HG03196 (cell line): Measurements from ENCODE around the gene ADAP1.
A peak's percentile ranks its signal among the peaks of the same experiment; 100 is the strongest.
"Not testable (repeated sequence)": the region's sequence is repeated elsewhere in the genome, so short reads cannot be mapped to it uniquely, and the experiment has no call there.

ENCODE experiments used
- ATAC-seq: cut with Tn5 transposase; IDR thresholded peaks from one replicate; pipeline ENCODE4 v1.9.1; 2021; ENCODE audit not compliant: unreplicated experiment

Gene ADAP1

GRCh38 chr7:883055-884021 lies 71.1 kb downstream of the ADAP1 start:
- ATAC-seq = no peak

GRCh38 chr7:882336-883035 lies 72.0 kb downstream of the ADAP1 start:
- ATAC-seq = no peak

- ATAC-seq = no peak
Observed at GRCh38 chr7:881441-882234, 72.8 kb downstream of the ADAP1 start.

GRCh38 chr7:880450-880849 lies 74.0 kb downstream of the ADAP1 start:
- ATAC-seq = no peak

- no peak for ATAC-seq
Observed at GRCh38 chr7:879706-880105, 74.8 kb downstream of the ADAP1 start.

- no peak for ATAC-seq
Observed at GRCh38 chr7:879093-879492, 75.4 kb downstream of the ADAP1 start.

GRCh38 chr7:877312-878232 lies 76.9 kb downstream of the ADAP1 start:
- ATAC-seq = no peak

GRCh38 chr7:876972-877311 lies 77.5 kb downstream of the ADAP1 start:
- ATAC-seq = no peak

- ATAC-seq = peak; percentile 70
Observed at GRCh38 chr7:876077-876971, 78.2 kb downstream of the ADAP1 start, which contains the start of gene GET4. TSS of gene GET4 (plus strand) at chr7:876554. CDS start at chr7:876646, 92 bp downstream.

- ATAC-seq = no peak
Observed at GRCh38 chr7:875476-876076, 78.9 kb downstream of the ADAP1 start.

GRCh38 chr7:875051-875450 lies 79.4 kb downstream of the ADAP1 start:
- no peak for ATAC-seq

- no peak for ATAC-seq
Observed at GRCh38 chr7:874031-874749, 80.3 kb downstream of the ADAP1 start.

GRCh38 chr7:873367-874002 lies 81.0 kb downstream of the ADAP1 start:
- no peak for ATAC-seq

GRCh38 chr7:872685-873084 lies 81.8 kb downstream of the ADAP1 start:
- not testable (repeated sequence) for ATAC-seq

GRCh38 chr7:871900-872537 lies 82.5 kb downstream of the ADAP1 start:
- ATAC-seq = no peak

GRCh38 chr7:869348-869747 lies 85.1 kb downstream of the ADAP1 start:
- no peak for ATAC-seq

GRCh38 chr7:868189-868486 lies 86.3 kb downstream of the ADAP1 start:
- ATAC-seq = no peak
